Testis (tissue), 2 donors: ENCODE results near the gene TIAM2.

Experiments
- POLR2A ChIP-seq: fragments of 450-650 bp; IDR thresholded peaks from one replicate; pipeline ENCODE4 v1.6.1; 2017; ENCODE audit warnings: antibody characterized with exemption, mild to moderate bottlenecking, moderate library complexity
- TF ChIP-seq, protein P1 (sequence below), 3 experiments: fragments of 450-650 bp in 2 of 3; fragments of 200-600 bp in 1 of 3; sonication (generic) in 1 of 3; IDR thresholded peaks; one replicate each; pipeline ENCODE4 v1.5.1; 2016 to 2019; ENCODE audit warnings: antibody characterized with exemption in 3 of 3, mild to moderate bottlenecking in 2 of 3, moderate library complexity in 1 of 3

DNA sequence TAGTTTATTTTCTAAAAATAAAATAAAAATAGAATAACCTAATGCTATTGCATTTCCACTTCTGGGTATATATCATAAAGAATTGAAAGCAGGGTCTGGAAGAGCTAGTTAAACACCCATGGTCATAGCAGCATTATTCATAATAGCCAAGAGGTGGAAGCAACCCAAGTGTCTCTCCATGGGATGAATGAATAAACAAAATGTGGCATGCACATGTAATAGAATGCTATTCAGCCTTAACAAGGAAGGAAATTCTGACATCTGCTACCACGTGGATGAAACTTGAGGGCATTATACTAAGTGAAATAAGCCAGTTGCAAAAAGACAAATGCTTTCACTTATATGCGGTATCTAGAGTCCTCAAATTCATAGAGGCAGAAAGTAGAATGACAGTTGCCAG lies 130.8 kb downstream of the TIAM2 start:
- TF ChIP-seq, protein P1, sequence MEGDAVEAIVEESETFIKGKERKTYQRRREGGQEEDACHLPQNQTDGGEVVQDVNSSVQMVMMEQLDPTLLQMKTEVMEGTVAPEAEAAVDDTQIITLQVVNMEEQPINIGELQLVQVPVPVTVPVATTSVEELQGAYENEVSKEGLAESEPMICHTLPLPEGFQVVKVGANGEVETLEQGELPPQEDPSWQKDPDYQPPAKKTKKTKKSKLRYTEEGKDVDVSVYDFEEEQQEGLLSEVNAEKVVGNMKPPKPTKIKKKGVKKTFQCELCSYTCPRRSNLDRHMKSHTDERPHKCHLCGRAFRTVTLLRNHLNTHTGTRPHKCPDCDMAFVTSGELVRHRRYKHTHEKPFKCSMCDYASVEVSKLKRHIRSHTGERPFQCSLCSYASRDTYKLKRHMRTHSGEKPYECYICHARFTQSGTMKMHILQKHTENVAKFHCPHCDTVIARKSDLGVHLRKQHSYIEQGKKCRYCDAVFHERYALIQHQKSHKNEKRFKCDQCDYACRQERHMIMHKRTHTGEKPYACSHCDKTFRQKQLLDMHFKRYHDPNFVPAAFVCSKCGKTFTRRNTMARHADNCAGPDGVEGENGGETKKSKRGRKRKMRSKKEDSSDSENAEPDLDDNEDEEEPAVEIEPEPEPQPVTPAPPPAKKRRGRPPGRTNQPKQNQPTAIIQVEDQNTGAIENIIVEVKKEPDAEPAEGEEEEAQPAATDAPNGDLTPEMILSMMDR (IDR thresholded peaks at IDR 0.05): no peak
- no peak for TF ChIP-seq POLR2A
